ENCODE results near the gene APOL6.
"Not testable (repeated sequence)": the region's sequence is repeated elsewhere in the genome, so short reads cannot be mapped to it uniquely, and the experiment has no call there.

The APOL6 gene

GRCh38 chr22:35677460-35678187 lies 29.4 kb downstream of the APOL6 start:
- DNase-seq (ENCODE audit: low read depth in 3 of 3): no peak

GRCh38 chr22:35678836-35679235 lies 30.6 kb downstream of the APOL6 start:
- no peak for DNase-seq (ENCODE audit: low read depth in 3 of 3)

- DNase-seq (ENCODE audit: low read depth in 3 of 3): peak in 2 of 3 experiments; percentile 35 to 62
These were observed 31.2 kb downstream of the APOL6 start for GRCh38 chr22:35679492-35679891.

- no peak for DNase-seq (ENCODE audit: low read depth in 3 of 3)
These were observed 33.3 kb downstream of the APOL6 start for GRCh38 chr22:35681454-35682052.

- no peak for DNase-seq (ENCODE audit: low read depth in 3 of 3)
These were observed 35.3 kb downstream of the APOL6 start for GRCh38 chr22:35683560-35683959.

- no peak for DNase-seq (ENCODE audit: low read depth in 3 of 3)
These were observed 36.0 kb downstream of the APOL6 start for GRCh38 chr22:35684270-35684700.

GRCh38 chr22:35684732-35685131 lies 36.5 kb downstream of the APOL6 start:
- no peak for DNase-seq (ENCODE audit: low read depth in 3 of 3)

GRCh38 chr22:35685731-35686130 lies 37.5 kb downstream of the APOL6 start:
- no peak for DNase-seq (ENCODE audit: low read depth in 3 of 3)

GRCh38 chr22:35686298-35686697 lies 38.1 kb downstream of the APOL6 start:
- DNase-seq (ENCODE audit: low read depth in 3 of 3): no peak

GRCh38 chr22:35687461-35687860 lies 39.2 kb downstream of the APOL6 start:
- DNase-seq (ENCODE audit: low read depth in 3 of 3): no peak

- DNase-seq (ENCODE audit: low read depth in 3 of 3): no peak
These were observed 40.8 kb downstream of the APOL6 start for GRCh38 chr22:35688913-35689675.

- no peak for DNase-seq (ENCODE audit: low read depth in 3 of 3)
These were observed 41.8 kb downstream of the APOL6 start for GRCh38 chr22:35690001-35690400.

GRCh38 chr22:35695202-35695601 lies 47.0 kb downstream of the APOL6 start:
- DNase-seq (ENCODE audit: low read depth in 3 of 3): no peak

- no peak for DNase-seq (ENCODE audit: low read depth in 3 of 3)
These were observed 48.9 kb downstream of the APOL6 start for GRCh38 chr22:35697142-35697541.

- DNase-seq (ENCODE audit: low read depth in 3 of 3): not testable (repeated sequence)
These were observed 51.6 kb downstream of the APOL6 start for GRCh38 chr22:35699852-35700251.

- no peak for DNase-seq (ENCODE audit: low read depth in 3 of 3)
These were observed 55.8 kb downstream of the APOL6 start for GRCh38 chr22:35703861-35704584.

- no peak for DNase-seq (ENCODE audit: low read depth in 3 of 3)
These were observed 56.9 kb downstream of the APOL6 start for GRCh38 chr22:35705141-35705540.

- DNase-seq (ENCODE audit: low read depth in 3 of 3): no peak
These were observed 60.2 kb downstream of the APOL6 start for GRCh38 chr22:35708453-35708852.

- no peak for DNase-seq (ENCODE audit: low read depth in 3 of 3)
These were observed 60.7 kb downstream of the APOL6 start for GRCh38 chr22:35708917-35709316.

- DNase-seq (ENCODE audit: low read depth in 3 of 3): no peak
These were observed 63.1 kb downstream of the APOL6 start for GRCh38 chr22:35711336-35711735.

- no peak for DNase-seq (ENCODE audit: low read depth in 3 of 3)
These were observed 64.4 kb downstream of the APOL6 start for GRCh38 chr22:35712672-35713071.

GRCh38 chr22:35717572-35717971 lies 69.3 kb downstream of the APOL6 start, which contains the start of gene APOL5:
Gene APOL5 (plus strand): TSS chr22:35717872. CDS start chr22:35717872, 0 bp downstream.
- DNase-seq (ENCODE audit: low read depth in 3 of 3): no peak
